VCaP (cell line): ENCODE data around the gene CAMK2B.

Source experiments
- H3K27ac ChIP-seq: fragments of 450-650 bp; 2 replicates; pipeline ENCODE4 v1.5.1; 2017
- TF ChIP-seq, protein P1 (sequence below): fragments of 450-650 bp; conservative IDR thresholded peaks from 2 replicates; pipeline ENCODE4 v1.5.1; 2017; ENCODE audit warnings: mild to moderate bottlenecking, moderate library complexity

The CAMK2B gene

DNA sequence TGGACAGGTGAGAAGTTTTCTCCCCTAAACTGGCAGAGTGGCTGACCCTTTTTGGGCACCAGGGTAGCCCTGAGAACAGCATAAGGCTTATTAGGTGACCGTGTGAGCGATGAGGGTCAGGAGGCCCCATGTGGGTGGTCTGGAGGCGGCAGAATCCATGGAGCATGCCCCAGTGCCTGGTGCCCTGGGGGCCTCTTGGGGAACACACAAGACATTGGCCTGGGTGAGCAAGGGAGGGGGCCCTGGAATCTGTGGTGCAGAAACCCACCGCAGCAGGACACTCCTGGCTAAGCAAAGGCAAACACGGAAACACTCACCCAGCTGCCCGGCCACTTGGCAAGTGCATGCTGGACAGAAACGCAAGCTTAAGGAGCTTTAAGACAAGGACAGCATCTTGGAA, 95.1 kb downstream of the CAMK2B start:
- TF ChIP-seq, protein P1, sequence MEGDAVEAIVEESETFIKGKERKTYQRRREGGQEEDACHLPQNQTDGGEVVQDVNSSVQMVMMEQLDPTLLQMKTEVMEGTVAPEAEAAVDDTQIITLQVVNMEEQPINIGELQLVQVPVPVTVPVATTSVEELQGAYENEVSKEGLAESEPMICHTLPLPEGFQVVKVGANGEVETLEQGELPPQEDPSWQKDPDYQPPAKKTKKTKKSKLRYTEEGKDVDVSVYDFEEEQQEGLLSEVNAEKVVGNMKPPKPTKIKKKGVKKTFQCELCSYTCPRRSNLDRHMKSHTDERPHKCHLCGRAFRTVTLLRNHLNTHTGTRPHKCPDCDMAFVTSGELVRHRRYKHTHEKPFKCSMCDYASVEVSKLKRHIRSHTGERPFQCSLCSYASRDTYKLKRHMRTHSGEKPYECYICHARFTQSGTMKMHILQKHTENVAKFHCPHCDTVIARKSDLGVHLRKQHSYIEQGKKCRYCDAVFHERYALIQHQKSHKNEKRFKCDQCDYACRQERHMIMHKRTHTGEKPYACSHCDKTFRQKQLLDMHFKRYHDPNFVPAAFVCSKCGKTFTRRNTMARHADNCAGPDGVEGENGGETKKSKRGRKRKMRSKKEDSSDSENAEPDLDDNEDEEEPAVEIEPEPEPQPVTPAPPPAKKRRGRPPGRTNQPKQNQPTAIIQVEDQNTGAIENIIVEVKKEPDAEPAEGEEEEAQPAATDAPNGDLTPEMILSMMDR, result no peak
- H3K27ac ChIP-seq, result no peak overlapping the region

DNA sequence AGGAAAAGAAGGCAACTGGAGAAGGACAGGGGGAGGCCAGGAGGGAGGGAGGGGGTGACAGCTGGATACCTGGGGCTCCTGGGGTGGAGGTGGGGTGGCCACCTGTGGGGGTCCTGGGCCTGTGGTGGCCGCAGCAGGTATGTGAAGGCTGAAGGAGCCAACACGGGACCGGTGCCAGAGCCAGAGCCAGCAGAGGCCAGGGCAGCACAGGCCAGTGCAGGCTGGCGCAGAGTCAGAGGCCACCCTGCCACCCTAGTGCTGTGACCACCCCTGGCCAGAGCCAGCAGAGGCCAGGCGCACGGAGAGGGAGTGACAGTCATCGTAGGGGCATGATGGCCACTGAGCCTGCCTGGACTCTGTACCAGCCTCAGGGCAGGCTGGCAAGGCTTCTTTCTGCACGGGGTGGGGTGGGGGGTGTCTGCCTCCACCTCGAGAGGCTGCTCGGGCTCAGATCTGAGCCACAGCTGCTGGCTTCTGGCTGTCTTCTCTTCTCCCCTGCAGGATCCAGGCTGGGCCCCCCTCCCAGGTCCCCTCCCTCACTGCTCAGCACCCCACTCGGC, 95.8 kb downstream of the CAMK2B start:
- TF ChIP-seq, protein P1, result no peak
- no peak overlapping the region for H3K27ac ChIP-seq

DNA sequence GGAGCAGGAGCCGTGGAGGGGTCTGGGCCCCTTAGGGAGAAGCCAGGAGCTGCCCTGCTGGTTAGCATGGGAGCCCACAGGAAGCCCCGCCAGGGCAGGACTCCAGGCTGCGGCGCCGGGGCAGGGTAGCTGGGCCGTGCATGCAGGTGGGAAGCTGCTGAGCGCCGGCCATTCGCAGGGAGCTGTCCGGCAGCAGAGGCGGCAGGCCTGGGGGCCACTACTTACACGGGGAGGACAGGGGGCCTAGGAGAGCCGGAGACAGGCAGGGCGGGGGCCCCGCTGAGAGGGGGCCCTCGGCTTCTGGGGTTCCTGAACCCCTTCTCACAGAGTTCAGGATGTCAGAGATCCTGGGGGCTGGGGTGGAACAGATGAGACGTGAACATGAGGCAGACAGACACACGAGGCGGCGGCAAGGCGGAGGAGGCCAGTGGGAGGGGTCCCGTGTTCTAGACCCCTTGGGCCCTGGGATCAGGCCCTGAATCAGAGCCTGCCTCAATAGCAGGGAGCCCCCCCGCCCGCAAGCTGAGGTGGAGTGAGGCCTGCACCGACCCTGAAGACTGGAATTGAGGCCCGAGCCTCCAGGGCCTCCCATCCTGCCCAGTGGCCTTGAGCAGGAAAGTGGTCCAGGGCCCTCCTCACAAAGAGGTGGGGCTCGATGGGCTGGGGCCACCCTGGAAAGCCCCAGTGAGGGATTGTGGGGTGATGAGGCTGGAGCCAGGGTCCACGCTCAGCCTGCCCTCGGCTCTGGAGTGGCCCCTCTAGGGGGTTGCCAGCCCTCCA, 96.6 kb downstream of the CAMK2B start:
- no peak overlapping the region for H3K27ac ChIP-seq
- TF ChIP-seq, protein P1, result no peak

DNA sequence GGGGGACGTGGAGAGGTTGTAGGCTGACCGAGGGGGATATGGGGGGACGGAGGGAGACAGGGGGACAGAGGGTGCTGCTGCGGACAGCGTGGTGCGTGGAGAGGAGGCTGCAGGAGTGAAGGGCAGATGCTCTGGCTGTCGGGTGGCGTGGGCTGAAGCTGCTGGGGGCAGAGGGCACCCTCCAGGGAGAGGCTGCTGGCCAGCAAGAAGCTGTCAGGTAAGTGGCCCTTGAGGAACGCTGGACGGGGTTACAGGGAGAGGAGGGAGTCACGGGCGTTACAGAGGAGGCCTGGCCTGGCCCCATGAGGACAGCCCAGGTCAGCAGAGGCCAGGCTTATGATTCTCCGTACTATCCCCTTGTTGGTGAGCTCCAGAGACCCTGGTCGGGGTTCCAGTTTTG, 97.5 kb downstream of the CAMK2B start:
- no peak overlapping the region for H3K27ac ChIP-seq
- TF ChIP-seq, protein P1, result no peak

DNA sequence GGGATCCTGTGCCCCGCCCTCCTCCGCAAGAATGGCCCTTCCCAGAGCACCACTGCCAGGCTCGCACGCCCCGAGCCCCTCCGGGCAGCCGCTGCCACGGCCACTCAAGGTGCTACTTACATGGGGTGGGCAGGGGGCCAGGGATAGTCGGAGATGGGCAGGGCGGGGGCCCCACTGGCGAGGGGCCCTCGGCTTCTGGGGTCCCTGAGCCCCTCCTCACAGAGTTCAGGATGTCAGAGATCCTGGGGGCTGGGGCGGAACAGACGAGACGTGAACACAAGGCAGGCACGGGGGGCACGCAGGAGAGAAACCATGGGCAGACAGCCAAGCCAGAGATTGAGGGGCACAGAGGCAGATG, 99.0 kb downstream of the CAMK2B start:
- TF ChIP-seq, protein P1, result no peak
- H3K27ac ChIP-seq, result no peak overlapping the region

DNA sequence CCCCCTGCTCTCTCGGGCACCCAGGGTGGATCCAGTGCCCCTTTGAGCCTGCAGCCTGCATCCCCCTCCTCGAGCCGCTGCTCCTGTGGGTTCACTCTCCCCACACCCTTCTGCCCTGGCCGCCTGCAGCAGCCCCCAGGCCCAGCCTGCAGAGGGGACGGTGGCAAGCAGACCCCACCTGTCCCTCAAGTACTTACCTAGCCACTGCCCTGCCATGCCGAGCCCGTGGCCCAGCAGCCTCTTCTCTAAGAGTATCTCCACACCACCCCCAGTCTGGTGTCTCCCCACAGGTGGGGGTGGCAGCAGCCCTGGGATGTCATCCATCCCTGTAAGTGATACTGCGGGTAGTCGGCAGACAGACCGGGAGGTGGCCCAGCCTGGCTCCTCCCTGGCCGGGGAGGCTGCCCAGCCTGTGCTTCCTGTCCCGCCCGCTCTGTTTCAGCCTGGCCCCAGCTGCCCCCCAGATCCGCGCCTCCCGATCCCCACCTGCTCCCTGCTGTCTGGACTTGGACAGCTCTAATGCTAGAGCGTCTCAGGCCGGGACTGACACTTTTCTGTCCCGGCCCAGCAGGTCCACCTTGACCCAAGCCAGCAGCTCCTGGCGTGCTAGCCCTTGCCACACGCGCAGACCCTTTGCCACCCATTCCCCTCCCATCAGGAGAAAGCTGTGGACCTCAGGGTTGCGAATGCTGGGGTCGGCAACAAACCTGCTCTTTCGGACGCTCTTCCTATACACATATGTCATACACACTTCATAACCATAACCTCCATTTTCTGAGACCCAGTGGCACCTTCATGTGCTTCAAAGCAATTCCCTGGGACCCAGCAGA, 99.6 kb downstream of the CAMK2B start:
- TF ChIP-seq, protein P1, result no peak
- no peak overlapping the region for H3K27ac ChIP-seq

DNA sequence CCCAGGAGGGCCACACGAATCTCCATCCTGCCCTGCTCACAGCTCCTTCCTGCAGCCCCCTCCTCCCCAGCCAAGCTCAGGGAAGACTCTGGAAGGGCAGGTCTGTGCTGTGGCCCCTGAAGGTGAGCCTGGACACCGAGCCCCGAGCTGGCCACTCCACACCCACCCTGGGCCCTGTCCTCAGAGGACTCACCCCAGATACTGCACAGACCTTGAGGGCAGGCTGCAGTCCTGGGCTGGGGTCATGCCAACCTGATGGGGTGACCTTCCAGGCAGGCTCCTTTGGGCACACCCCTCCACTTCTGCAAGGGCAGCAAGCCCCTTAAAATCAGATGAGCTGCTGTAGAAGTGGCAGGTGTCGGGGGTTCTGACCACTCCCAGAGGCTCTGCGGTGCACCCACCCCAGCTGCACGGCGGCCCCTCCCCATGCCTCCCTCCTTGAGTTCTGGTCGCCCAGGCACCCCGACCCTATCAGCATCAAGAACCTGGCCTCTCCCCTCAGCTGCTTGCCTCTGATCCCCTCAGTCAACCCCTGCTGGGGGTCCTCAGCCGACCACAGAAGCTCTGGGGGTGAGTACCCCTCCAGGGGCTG, 100.3 kb downstream of the CAMK2B start:
- TF ChIP-seq, protein P1, result no peak
- H3K27ac ChIP-seq, result no peak overlapping the region
